ENCODE data around the gene RNF144A. TPM values are rescaled to one million over a fixed set of nuclear protein-coding genes. Genes with fewer than 3 reads are reported as not detected.

Gene RNF144A
- total RNA-seq, 1 experiment from 2014 or later: 13.6 TPM

GRCh38 chr2:6885551-6885950 is 31.7 kb upstream of the RNF144A start:
- Mint-ChIP-seq H3K27me3 (ENCODE audit: low read depth) (peaks cover 18% of the 10 kb centered on the region), H3K9me3 (peaks cover 84% of the 10 kb centered on the region), H3K4me1 (no peaks in the 10 kb centered on the region), H3K27ac (no peak overlapping the region), H3K36me3 (peaks cover 41% of the 10 kb centered on the region), H3K4me3 (no peak overlapping the region)
- ChIA-PET POLR2A (no interaction called here), CTCF (no interaction called here)
- DNase-seq (ENCODE audit: low spot score) (no peak), ATAC-seq (no peak)
- TF ChIP-seq ZNF121 (CRISPR knock-in tag; IDR thresholded peaks at IDR 0.05): no peak
- no peak for TF ChIP-seq ZNF416 (CRISPR knock-in tag; IDR thresholded peaks at IDR 0.05)
- no peak for TF ChIP-seq TP53 (CRISPR knock-in tag; IDR thresholded peaks at IDR 0.05)
- no peak for TF ChIP-seq JUN (CRISPR knock-in tag; IDR thresholded peaks at IDR 0.05)
- TF ChIP-seq MAX (CRISPR knock-in tag; IDR thresholded peaks at IDR 0.05): no peak
- no peak for TF ChIP-seq ZBTB43 (CRISPR knock-in tag; IDR thresholded peaks at IDR 0.05)
- no peak for TF ChIP-seq ZNF671 (CRISPR knock-in tag; IDR thresholded peaks at IDR 0.05)
- TF ChIP-seq ARID4B (CRISPR knock-in tag; IDR thresholded peaks at IDR 0.05; ENCODE audit: borderline replicate concordance): no peak
- TF ChIP-seq ATF1 (CRISPR knock-in tag; IDR thresholded peaks at IDR 0.05): no peak
- no peak for TF ChIP-seq ZNF232 (CRISPR knock-in tag; IDR thresholded peaks at IDR 0.05)
- no peak for TF ChIP-seq ZNF425 (CRISPR knock-in tag; conservative IDR thresholded peaks at IDR 0.05)
- no peak for TF ChIP-seq GTF2I (CRISPR knock-in tag; conservative IDR thresholded peaks at IDR 0.05)
- TF ChIP-seq CBFB (CRISPR knock-in tag; IDR thresholded peaks at IDR 0.05; ENCODE audit: low read depth): no peak
- TF ChIP-seq ZNF317 (CRISPR knock-in tag; IDR thresholded peaks at IDR 0.05; ENCODE audit: borderline replicate concordance, low read depth): no peak
- no peak for TF ChIP-seq GRHL2 (CRISPR knock-in tag; IDR thresholded peaks at IDR 0.05; ENCODE audit: insufficient replicate concordance, severe bottlenecking)

- ChIA-PET CTCF (no interaction called here), POLR2A (no interaction called here)
- ATAC-seq (no peak), DNase-seq (ENCODE audit: low spot score) (no peak)
- H3K4me1 Mint-ChIP-seq: no peaks in the 10 kb centered on the region
- no peak overlapping the region for H3K4me3 Mint-ChIP-seq
- TF ChIP-seq TCF7 (CRISPR knock-in tag; IDR thresholded peaks at IDR 0.05; ENCODE audit: low read depth) (no peak), ZNF396 (CRISPR knock-in tag; IDR thresholded peaks at IDR 0.05; ENCODE audit: borderline replicate concordance) (no peak), NR3C1 (CRISPR knock-in tag; conservative IDR thresholded peaks at IDR 0.05; ENCODE audit: low read depth) (no peak), MAX (CRISPR knock-in tag; IDR thresholded peaks at IDR 0.05) (no peak), FOXK1 (CRISPR knock-in tag; IDR thresholded peaks at IDR 0.05) (no peak), ZNF423 (CRISPR knock-in tag; IDR thresholded peaks at IDR 0.05) (no peak), ZNF416 (CRISPR knock-in tag; IDR thresholded peaks at IDR 0.05) (no peak)
- peaks cover 80% of the 10 kb centered on the region for H3K9me3 Mint-ChIP-seq
- H3K27ac Mint-ChIP-seq: no peak overlapping the region
- peaks cover 39% of the 10 kb centered on the region for H3K36me3 Mint-ChIP-seq
- H3K27me3 Mint-ChIP-seq (ENCODE audit: low read depth): peaks cover 18% of the 10 kb centered on the region
Observed at GRCh38 chr2:6885968-6886367, 31.2 kb upstream of the RNF144A start.
